Thyroid gland (tissue), 4 donors: Measurements from ENCODE around the gene GIPC1. TPM values are rescaled to one million over a fixed set of nuclear protein-coding genes. Genes with fewer than 3 reads are reported as not detected.

Experiments
- DNase-seq, 2 donors: peaks; one replicate each; pipeline ENCODE4 v3.0.0-alpha.2; 2019
- H3K27ac ChIP-seq, 3 donors: fragments of 200-600 bp; sonication (generic); 1 replicate in 2 of 3; 2 replicates in 1 of 3; pipeline ENCODE4 v1.5.1; 2016 to 2019; ENCODE audit warnings: mild to moderate bottlenecking in 1 of 3, moderate library complexity in 1 of 3
- H3K27me3 ChIP-seq: fragments of 200-600 bp; sonication (generic); one replicate; pipeline ENCODE4 v1.5.1; 2019
- H3K36me3 ChIP-seq, 2 donors: fragments of 200-600 bp; sonication (generic); one replicate each; pipeline ENCODE4 v1.5.1; 2016 to 2019
- H3K4me1 ChIP-seq, 2 donors: fragments of 200-600 bp; sonication (generic); one replicate each; pipeline ENCODE4 v1.5.1; 2017 to 2019
- H3K4me3 ChIP-seq, 3 donors: fragments of 200-600 bp; sonication (generic); replicated peaks in 1 of 3; 1 replicate in 2 of 3; 2 replicates in 1 of 3; pipeline ENCODE4 v1.5.1; 2016; ENCODE audit warnings: mild to moderate bottlenecking in 1 of 3
- H3K9me3 ChIP-seq: fragments of 200-600 bp; sonication (generic); one replicate; pipeline ENCODE4 v1.5.1; 2017
- POLR2A ChIP-seq, 2 donors: fragments of 450-650 bp; IDR thresholded peaks; one replicate each; pipeline ENCODE4 v1.6.1; 2017; ENCODE audit warnings: antibody characterized with exemption in 2 of 2, mild to moderate bottlenecking in 2 of 2, moderate library complexity in 1 of 2
- WGBS, 2 donors: methylation state at CpG; one replicate each; pipeline ENCODE4 v1.1.5; 2017; 5-methylcytosine and 5-hydroxymethylcytosine counted together
- intact Hi-C: fragments of 100-400 bp; cut with DNase I; formaldehyde crosslinking; loops from one replicate; pipeline ENCODE4 v1.15.1; 2023
- total RNA-seq, 4 donors: library from RNA; depleted of rRNA; stranded (reverse); fragments of >200 nt; gene quantifications; one replicate each; pipeline ENCODE4 v1.2.3, GENCODE V29; 2016
- TF ChIP-seq, protein P1 (sequence below), 6 experiments: fragments of 200-600 bp in 3 of 6; fragments of 450-650 bp in 3 of 6; sonication (generic) in 3 of 6; IDR thresholded peaks; one replicate each; pipeline ENCODE4 v1.5.1; 2016 to 2019; ENCODE audit warnings: antibody characterized with exemption in 6 of 6, mild to moderate bottlenecking in 2 of 6, inconsistent platforms in 1 of 6, moderate library complexity in 1 of 6

GIPC1 gene, protein sequence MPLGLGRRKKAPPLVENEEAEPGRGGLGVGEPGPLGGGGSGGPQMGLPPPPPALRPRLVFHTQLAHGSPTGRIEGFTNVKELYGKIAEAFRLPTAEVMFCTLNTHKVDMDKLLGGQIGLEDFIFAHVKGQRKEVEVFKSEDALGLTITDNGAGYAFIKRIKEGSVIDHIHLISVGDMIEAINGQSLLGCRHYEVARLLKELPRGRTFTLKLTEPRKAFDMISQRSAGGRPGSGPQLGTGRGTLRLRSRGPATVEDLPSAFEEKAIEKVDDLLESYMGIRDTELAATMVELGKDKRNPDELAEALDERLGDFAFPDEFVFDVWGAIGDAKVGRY
- total RNA-seq = 10 to 100 TPM; 34.7 to 93.7 (median 55.4) TPM

DNA sequence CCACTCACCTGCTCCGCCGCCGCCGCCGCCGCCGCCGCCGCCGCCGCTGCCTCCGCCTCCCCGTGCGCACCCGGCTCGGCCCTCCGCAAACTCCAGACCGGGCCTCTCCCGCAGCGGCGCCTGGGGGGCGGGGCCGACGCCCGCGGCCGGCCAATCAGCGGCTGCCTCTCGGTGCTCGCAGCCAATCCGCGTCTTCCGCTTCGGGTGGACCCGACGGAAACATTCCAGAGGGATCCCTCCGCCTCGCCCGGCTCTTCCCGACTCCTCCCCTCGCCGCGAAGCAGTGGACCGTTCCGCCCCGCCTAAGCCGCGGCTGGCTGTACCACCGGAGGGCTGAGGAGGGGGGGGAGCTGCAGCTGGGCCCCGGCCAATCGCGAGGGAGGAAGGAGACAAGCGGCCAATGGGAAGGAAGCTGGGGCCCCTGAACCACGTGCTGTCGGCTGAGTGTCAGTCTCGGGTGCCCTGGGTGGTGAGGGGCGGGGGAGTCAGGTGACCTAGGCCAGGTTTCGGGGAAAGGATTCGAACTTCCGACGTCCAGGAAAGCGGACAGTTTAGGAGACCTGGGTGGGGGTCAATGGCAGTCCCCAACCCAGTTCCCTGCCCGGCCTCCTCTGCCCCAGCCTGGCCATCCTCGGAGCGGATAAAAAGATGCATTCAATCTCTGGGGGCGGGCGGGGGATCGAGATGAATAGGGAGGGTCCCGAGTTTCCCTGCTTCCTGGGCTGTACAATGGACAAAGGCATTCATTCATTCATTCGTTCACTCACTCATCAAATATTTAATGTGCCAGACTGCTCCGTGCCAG is at the start of gene GIPC1:
TSS of gene GIPC1 (minus strand) at position 99 of the 805 bp plus-strand sequence. CDS start 13,151 bp downstream, outside the sequence.
- TF ChIP-seq, protein P1, sequence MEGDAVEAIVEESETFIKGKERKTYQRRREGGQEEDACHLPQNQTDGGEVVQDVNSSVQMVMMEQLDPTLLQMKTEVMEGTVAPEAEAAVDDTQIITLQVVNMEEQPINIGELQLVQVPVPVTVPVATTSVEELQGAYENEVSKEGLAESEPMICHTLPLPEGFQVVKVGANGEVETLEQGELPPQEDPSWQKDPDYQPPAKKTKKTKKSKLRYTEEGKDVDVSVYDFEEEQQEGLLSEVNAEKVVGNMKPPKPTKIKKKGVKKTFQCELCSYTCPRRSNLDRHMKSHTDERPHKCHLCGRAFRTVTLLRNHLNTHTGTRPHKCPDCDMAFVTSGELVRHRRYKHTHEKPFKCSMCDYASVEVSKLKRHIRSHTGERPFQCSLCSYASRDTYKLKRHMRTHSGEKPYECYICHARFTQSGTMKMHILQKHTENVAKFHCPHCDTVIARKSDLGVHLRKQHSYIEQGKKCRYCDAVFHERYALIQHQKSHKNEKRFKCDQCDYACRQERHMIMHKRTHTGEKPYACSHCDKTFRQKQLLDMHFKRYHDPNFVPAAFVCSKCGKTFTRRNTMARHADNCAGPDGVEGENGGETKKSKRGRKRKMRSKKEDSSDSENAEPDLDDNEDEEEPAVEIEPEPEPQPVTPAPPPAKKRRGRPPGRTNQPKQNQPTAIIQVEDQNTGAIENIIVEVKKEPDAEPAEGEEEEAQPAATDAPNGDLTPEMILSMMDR (IDR thresholded peaks at IDR 0.05) = no peak
- peak in 1 of 2 donors; percentile 80 for TF ChIP-seq POLR2A (IDR thresholded peaks at IDR 0.05)
- Histone ChIP-seq H3K27me3 (no peaks in the 10 kb centered on the region), H3K36me3 (no peaks in the 10 kb centered on the region), H3K27ac (peak within 1 kb of the TSS; percentile 33 to 70 (median 52)), H3K4me1 (peaks cover 22 to 23% of the 10 kb centered on the region in 2 donors), H3K9me3 (no peaks in the 10 kb centered on the region), H3K4me3 (peak within 1 kb of the TSS; percentile 33 to 90 (median 64))
- DNase-seq = peak; percentile 98
- WGBS, 2 donors = 5 to 9% methylated on average over 15 to 50 of the region's 71 CpGs
- intact Hi-C loops = no loop called here

DNA sequence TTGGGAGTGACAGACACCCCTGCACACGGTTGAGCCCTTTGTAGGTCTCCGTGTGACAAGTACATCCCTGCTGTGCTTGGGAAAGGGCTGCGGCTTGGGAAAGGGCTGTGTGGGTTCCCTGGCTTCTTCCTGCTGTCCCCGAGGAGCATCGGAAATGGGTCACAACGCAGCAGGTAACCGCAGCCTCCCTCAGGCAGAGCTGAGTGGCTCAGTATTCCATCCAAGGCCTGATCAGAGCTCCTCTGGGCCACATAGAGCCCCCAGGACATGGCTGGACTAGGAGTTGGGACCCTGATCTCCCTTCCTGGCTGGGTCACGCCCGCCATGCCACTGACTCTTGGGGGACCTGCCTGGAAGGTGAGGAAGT is 49.8 kb upstream of the GIPC1 start:
- H3K27ac ChIP-seq = peak overlapping the region; percentile 66 to 81 (median 72)
- no peak for TF ChIP-seq POLR2A (IDR thresholded peaks at IDR 0.05)
- TF ChIP-seq, protein P1 (IDR thresholded peaks at IDR 0.05) = no peak
- 66 to 68% methylated on average over 7 to 9 of the region's 9 CpGs for WGBS, 2 donors

DNA sequence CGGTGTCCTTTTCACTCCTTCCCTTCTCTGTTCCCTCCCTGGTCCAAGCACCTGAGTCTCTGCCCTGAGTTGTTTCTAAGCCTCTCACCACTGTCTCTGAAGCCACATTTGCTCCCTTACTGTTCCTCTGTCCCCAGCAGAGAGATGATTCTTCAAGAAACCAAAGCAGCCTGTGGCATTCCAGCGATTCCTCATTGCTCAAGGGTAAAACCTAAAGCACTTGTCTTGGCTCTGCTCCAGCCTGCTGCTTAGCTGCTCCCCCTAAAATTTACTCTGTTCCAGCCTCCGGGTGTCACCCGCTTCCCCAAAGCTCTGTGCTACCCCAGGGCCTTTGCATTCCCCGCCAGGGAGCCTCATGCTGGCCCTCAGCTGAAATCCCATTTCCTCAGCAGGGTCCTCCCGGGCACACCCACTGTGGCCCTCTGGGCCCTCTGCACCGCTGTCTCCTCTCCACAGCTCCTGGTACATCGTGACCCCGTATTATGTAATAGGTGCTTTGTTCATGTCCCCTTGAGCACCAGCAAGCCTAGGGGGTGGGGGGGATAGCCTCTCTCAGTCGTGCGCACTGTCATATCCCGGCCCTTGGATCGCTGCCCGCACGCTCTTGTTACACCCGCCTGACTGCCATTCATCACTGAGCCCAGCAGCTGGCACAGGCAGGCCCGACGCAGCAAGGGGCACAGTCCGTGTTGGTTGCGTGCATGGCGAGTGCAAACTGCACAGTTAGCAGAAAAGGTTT is 49.2 kb upstream of the GIPC1 start:
- H3K36me3 ChIP-seq = no peaks in the 10 kb centered on the region
- peak overlapping the region; percentile 66 to 81 (median 72) for H3K27ac ChIP-seq
- TF ChIP-seq, protein P1 (IDR thresholded peaks at IDR 0.05) = no peak
- no peak for TF ChIP-seq POLR2A (IDR thresholded peaks at IDR 0.05)
- 30 to 36% methylated on average over 12 to 21 of the region's 21 CpGs for WGBS, 2 donors
- H3K9me3 ChIP-seq = no peaks in the 10 kb centered on the region
- no peaks in the 10 kb centered on the region for H3K27me3 ChIP-seq
- DNase-seq = peak; percentile 98
- peaks cover 32 to 46% of the 10 kb centered on the region in 2 donors for H3K4me1 ChIP-seq
- H3K4me3 ChIP-seq = no peak overlapping the region
- intact Hi-C loops = no loop called here

More for the DNA sequence above, 49.8 kb upstream of the GIPC1 start:
- no peaks in the 10 kb centered on the region for H3K27me3 ChIP-seq
- H3K4me3 ChIP-seq = no peak overlapping the region
- no peaks in the 10 kb centered on the region for H3K9me3 ChIP-seq
- H3K36me3 ChIP-seq = no peaks in the 10 kb centered on the region
- intact Hi-C loops = no loop called here
- peaks cover 38 to 52% of the 10 kb centered on the region in 2 donors for H3K4me1 ChIP-seq
- DNase-seq = no peak

DNA sequence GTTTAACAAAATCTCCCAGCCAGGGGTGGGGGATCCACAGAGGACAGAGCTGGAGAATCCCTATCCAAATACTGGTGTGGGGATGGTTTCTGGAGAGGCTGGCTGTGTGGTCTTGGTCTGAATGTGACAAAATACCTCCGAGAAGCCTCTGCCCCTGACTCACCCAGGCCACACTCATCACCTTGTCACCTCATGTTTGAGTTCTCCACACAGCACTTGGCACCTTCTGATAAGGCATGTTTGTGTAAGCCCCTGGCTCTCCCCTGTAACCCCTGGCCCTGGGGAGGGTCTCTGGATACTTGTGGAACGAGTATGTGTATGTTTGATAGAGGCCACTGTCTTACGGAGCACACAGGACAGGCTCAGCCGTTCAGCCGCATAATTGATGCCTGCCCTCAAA is 48.1 kb upstream of the GIPC1 start:
- DNase-seq = no peak
- TF ChIP-seq POLR2A (IDR thresholded peaks at IDR 0.05) = no peak
- TF ChIP-seq, protein P1 (IDR thresholded peaks at IDR 0.05) = no peak
- no peaks in the 10 kb centered on the region for H3K27me3 ChIP-seq
- peaks cover 23 to 36% of the 10 kb centered on the region in 2 donors for H3K4me1 ChIP-seq
- intact Hi-C loops = no loop called here
- no peak overlapping the region for H3K4me3 ChIP-seq
- no peak overlapping the region for H3K27ac ChIP-seq
- no peaks in the 10 kb centered on the region for H3K9me3 ChIP-seq
- 63 to 87% methylated on average over 1 to 5 of the region's 5 CpGs for WGBS, 2 donors
- H3K36me3 ChIP-seq = no peaks in the 10 kb centered on the region
